PC-3 (cell line): ENCODE measurements around the gene BRAT1.

ENCODE experiments used
- CTCF ChIP-seq: fragments of 300-600 bp; sonication (generic); conservative IDR thresholded peaks from 2 replicates; pipeline ENCODE4 v1.5.1; 2017; ENCODE audit warnings: antibody characterized with exemption, low read depth, mild to moderate bottlenecking, low read length
- EZH2 ChIP-seq: fragments of 300-600 bp; sonication (generic); IDR thresholded peaks from one replicate; pipeline ENCODE4 v1.6.1; 2017; ENCODE audit warnings: antibody characterized with exemption, mild to moderate bottlenecking, low read length; ENCODE audit not compliant: unreplicated experiment
- EZH2phosphoT487 ChIP-seq: fragments of 300-600 bp; sonication (generic); IDR thresholded peaks from 2 replicates; pipeline ENCODE4 v1.6.1; 2018; ENCODE audit warnings: mild to moderate bottlenecking, antibody characterized with exemption, low read length, borderline replicate concordance

- TF ChIP-seq CTCF (no peak), EZH2 (no peak), EZH2phosphoT487 (no peak)
These were observed 46.6 kb upstream of the BRAT1 start for GRCh38 chr7:2601907-2602306.
